Liver (tissue), 9 donors: ENCODE measurements around the gene CEPT1. TPM values are rescaled to one million over a fixed set of nuclear protein-coding genes. Genes with fewer than 3 reads are reported as not detected.

ENCODE experiments used
- DNase-seq: peaks from one replicate; pipeline ENCODE4 v3.0.0-alpha.2; 2017; ENCODE audit warnings: low spot score
- H3K27ac ChIP-seq, 2 donors: one replicate each; pipeline ENCODE4 v1.7.0; 2013; ENCODE audit warnings: inconsistent platforms in 2 of 2, low read length in 2 of 2, control low read depth in 1 of 2, low read depth in 1 of 2, mild to moderate bottlenecking in 1 of 2
- H3K27me3 ChIP-seq, 4 donors: one replicate each; pipeline versions ENCODE4 v1.6.1 to v1.7.0; 2013; ENCODE audit warnings: low read length in 3 of 4, inconsistent platforms in 1 of 4, mild to moderate bottlenecking in 1 of 4, moderate library complexity in 1 of 4; ENCODE audit not compliant: control insufficient read depth in 4 of 4, insufficient read depth in 4 of 4
- H3K36me3 ChIP-seq, 4 donors: one replicate each; pipeline versions ENCODE4 v1.6.1 to v1.7.0; 2013; ENCODE audit warnings: low read length in 3 of 4, mild to moderate bottlenecking in 3 of 4, low read depth in 1 of 4, moderate library complexity in 1 of 4; ENCODE audit not compliant: control insufficient read depth in 4 of 4, insufficient read depth in 3 of 4
- H3K4me1 ChIP-seq, 4 donors: one replicate each; pipeline versions ENCODE4 v1.6.1 to v1.7.0; 2013; ENCODE audit warnings: low read length in 3 of 4, mild to moderate bottlenecking in 3 of 4, moderate library complexity in 1 of 4; ENCODE audit not compliant: control insufficient read depth in 4 of 4, insufficient read depth in 4 of 4
- H3K4me3 ChIP-seq, 3 donors: one replicate each; pipeline versions ENCODE4 v1.6.1 to v1.7.0; 2013; ENCODE audit warnings: low read length in 3 of 3, control low read depth in 1 of 3, low read depth in 1 of 3, mild to moderate bottlenecking in 1 of 3
- H3K9ac ChIP-seq, 2 donors: one replicate each; pipeline ENCODE4 v1.7.0; 2013; ENCODE audit warnings: low read length in 2 of 2, mild to moderate bottlenecking in 2 of 2, moderate library complexity in 2 of 2, control low read depth in 1 of 2, low read depth in 1 of 2
- H3K9me3 ChIP-seq, 4 donors: one replicate each; pipeline versions ENCODE4 v1.6.1 to v1.7.0; 2013; ENCODE audit warnings: low read length in 3 of 4; ENCODE audit not compliant: control insufficient read depth in 4 of 4
- CTCF ChIP-seq: fragments of 150-350 bp; IDR thresholded peaks from 2 replicates; pipeline ENCODE4 v1.5.1; 2017; ENCODE audit warnings: improper control_type of control experiment, low read depth, low read length; ENCODE audit not compliant: missing input control
- EGR1 ChIP-seq, 2 donors: IDR thresholded peaks; 2 replicates each; pipeline ENCODE4 v1.6.1; 2016 to 2018; ENCODE audit warnings: antibody characterized with exemption in 2 of 2, low read depth in 2 of 2
- FOXA1 ChIP-seq: IDR thresholded peaks from 2 replicates; pipeline ENCODE4 v1.6.1; 2016; ENCODE audit warnings: antibody characterized with exemption
- FOXA2 ChIP-seq: IDR thresholded peaks from 2 replicates; pipeline ENCODE4 v1.6.1; 2016; ENCODE audit warnings: antibody characterized with exemption
- GABPA ChIP-seq, 2 donors: IDR thresholded peaks in 1 of 2; conservative IDR thresholded peaks in 1 of 2; 2 replicates each; pipeline ENCODE4 v1.6.1; 2016; ENCODE audit warnings: antibody characterized with exemption in 2 of 2, mild to moderate bottlenecking in 1 of 2, moderate library complexity in 1 of 2
- HNF4A ChIP-seq, 2 donors: conservative IDR thresholded peaks; 2 replicates each; pipeline ENCODE4 v1.6.1; 2016; ENCODE audit warnings: antibody characterized with exemption in 2 of 2, mild to moderate bottlenecking in 2 of 2
- HNF4G ChIP-seq: IDR thresholded peaks from 2 replicates; pipeline ENCODE4 v1.6.1; 2016; ENCODE audit warnings: antibody characterized with exemption
- JUND ChIP-seq, 2 donors: IDR thresholded peaks; 2 replicates each; pipeline ENCODE4 v1.6.1; 2016; ENCODE audit warnings: antibody characterized with exemption in 2 of 2
- NR2F2 ChIP-seq: IDR thresholded peaks from 2 replicates; pipeline ENCODE4 v1.6.1; 2016; ENCODE audit warnings: antibody characterized with exemption
- RAD21 ChIP-seq, 2 donors: IDR thresholded peaks; 2 replicates each; pipeline ENCODE4 v1.6.1; 2016; ENCODE audit warnings: antibody characterized with exemption in 2 of 2, mild to moderate bottlenecking in 2 of 2
- RXRA ChIP-seq, 2 donors: IDR thresholded peaks; 2 replicates each; pipeline ENCODE4 v1.6.1; 2017 to 2018; ENCODE audit warnings: antibody characterized with exemption in 2 of 2, mild to moderate bottlenecking in 1 of 2
- SP1 ChIP-seq: IDR thresholded peaks from 2 replicates; pipeline ENCODE4 v1.6.1; 2018; ENCODE audit warnings: antibody characterized with exemption, mild to moderate bottlenecking
- TAF1 ChIP-seq: conservative IDR thresholded peaks from 2 replicates; pipeline ENCODE4 v1.6.1; 2016; ENCODE audit warnings: antibody characterized with exemption, mild to moderate bottlenecking
- YY1 ChIP-seq: IDR thresholded peaks from 2 replicates; pipeline ENCODE4 v1.6.1; 2016; ENCODE audit warnings: antibody characterized with exemption, mild to moderate bottlenecking
- WGBS: extraction: QIAGEN DNeasy Blood & Tissue Kit; methylation state at CpG from one replicate; pipeline ENCODE4 v1.1.7; 2013; 5-methylcytosine and 5-hydroxymethylcytosine counted together
- polyA plus RNA-seq, 2 donors: library from polyadenylated mRNA; stranded (reverse) in 1 of 2; unstranded in 1 of 2; fragments of 200-250 nt in 1 of 2; fragments of >200 nt in 1 of 2; fragmentation: Nextera tagmentation in 1 of 2; extraction: Ambion mirVana in 1 of 2; gene quantifications; one replicate each; pipeline versions ENCODE4 v1.2.1 to v1.2.3, GENCODE V29; 2013 to 2015
- total RNA-seq, 2 donors: library from RNA; depleted of rRNA; stranded (reverse); fragments of >200 nt; gene quantifications; one replicate each; pipeline ENCODE4 v1.2.3, GENCODE V29; 2014
- TF ChIP-seq, protein P1 (sequence below): IDR thresholded peaks from 2 replicates; pipeline ENCODE4 v1.6.1; 2016; ENCODE audit warnings: antibody characterized with exemption
- TF ChIP-seq, protein P2 (sequence below): IDR thresholded peaks from 2 replicates; pipeline ENCODE4 v1.6.1; 2016; ENCODE audit warnings: antibody characterized with exemption
- TF ChIP-seq, protein P3 (sequence below): IDR thresholded peaks from 2 replicates; pipeline ENCODE4 v1.6.1; 2016; ENCODE audit warnings: antibody characterized with exemption, mild to moderate bottlenecking
- TF ChIP-seq, protein P4 (sequence below): IDR thresholded peaks from 2 replicates; pipeline ENCODE4 v1.6.1; 2016; ENCODE audit warnings: antibody characterized with exemption
- donor health status: healthy.
- donor health status: healthy.
- donor health status: healthy.
- donor health status: healthy.
- donor health status: healthy.

CEPT1 gene
- total and polyA plus RNA-seq, 4 donors = 10.0 to 37.3 (median 27.7) TPM

DNA sequence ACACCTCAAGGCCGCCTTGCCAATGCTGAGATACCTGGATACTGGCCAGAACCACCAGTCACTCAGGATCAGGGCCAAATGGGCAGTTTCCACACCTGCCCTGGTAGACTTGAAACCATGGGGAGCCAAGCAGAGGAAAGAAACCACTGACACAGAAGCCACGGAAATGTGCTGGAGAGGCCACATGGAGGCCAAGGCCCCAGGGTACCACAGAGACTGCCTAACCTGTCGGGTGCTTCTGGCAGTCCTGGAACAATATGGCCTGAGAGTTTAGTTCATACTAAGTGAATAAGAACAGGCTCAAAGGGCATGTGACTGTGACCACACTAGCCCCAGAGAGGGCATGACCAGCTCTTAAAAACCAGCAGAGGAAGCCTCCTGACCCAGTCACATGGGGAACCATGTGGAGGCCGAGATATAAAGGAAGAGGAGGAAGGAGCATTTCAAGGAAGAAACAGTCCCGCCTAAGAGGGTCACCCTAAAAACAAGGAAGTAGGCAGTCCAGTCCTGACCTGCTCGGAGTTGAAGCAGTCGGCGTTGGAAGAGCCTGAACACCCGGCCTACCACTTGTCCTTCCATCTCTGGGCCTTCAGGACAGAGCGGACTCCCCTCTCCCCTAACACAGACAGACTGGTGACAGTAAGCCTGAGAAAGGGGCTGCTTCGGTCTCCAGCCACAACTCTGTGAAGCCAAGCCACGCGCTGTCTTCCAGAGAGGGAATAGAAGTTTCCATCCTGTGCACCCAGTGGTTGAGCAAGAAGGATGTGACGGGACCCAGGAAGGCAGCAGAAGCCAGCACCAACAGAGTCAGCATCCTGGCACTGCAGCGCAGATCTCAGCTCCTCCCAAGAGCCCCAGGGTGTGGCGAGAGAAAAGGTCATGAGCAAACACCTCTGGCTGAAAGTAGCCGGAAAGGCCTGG lies 60.1 kb downstream of the CEPT1 start, which contains the start of gene DENND2D:
TSS of gene DENND2D (minus strand) at position 766 of the 921 bp plus-strand sequence. CDS start at position 579, 187 bp downstream.
- Histone ChIP-seq H3K9me3 (no peaks in the 10 kb centered on the region), H3K4me3 (peak within 1 kb of the TSS in 2 of 3 donors; percentile 19 to 31), H3K36me3 (peaks cover 0 to 17% (median 1%) of the 10 kb centered on the region in 4 donors), H3K27ac (peak within 1 kb of the TSS; percentile 55 to 80), H3K27me3 (no peaks in the 10 kb centered on the region), H3K4me1 (peaks cover 10 to 75% (median 58%) of the 10 kb centered on the region in 4 donors), H3K9ac (peak within 1 kb of the TSS in 1 of 2 donors; percentile 41)
- 66% methylated on average over 17 of the region's 17 CpGs for WGBS
- TF ChIP-seq HNF4A (conservative IDR thresholded peaks at IDR 0.05) (peak; percentile 38 to 57), TAF1 (no peak), SP1 (peak; percentile 67), RXRA (IDR thresholded peaks at IDR 0.05) (peak in 1 of 2 donors; percentile 46)
- TF ChIP-seq, protein P1, sequence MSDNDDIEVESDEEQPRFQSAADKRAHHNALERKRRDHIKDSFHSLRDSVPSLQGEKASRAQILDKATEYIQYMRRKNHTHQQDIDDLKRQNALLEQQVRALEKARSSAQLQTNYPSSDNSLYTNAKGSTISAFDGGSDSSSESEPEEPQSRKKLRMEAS = peak; percentile 45
- DNase-seq = no peak

DNA sequence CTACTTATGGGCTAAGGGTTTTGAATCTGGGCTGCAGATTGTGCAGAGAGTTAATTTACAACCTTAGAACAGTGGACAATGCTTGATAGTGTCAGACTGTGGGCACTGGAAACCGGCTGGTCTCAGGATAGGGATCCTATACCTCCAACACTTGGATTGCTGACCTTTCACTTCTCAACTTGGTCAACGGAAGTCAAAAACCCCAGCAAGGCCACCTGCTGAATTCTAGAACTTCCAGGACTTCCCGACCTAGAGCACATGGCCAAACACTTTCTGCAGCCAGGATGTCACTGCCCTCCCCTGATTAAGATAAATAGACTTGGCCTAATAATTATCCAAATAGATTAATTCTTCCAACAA lies 60.8 kb downstream of the CEPT1 start:
- H3K27me3 ChIP-seq = no peaks in the 10 kb centered on the region
- peak overlapping the region; percentile 55 to 80 for H3K27ac ChIP-seq
- peak overlapping the region in 1 of 3 donors; percentile 2 for H3K4me3 ChIP-seq
- DNase-seq = no peak
- no peaks in the 10 kb centered on the region for H3K9me3 ChIP-seq
- no peak overlapping the region for H3K9ac ChIP-seq
- H3K4me1 ChIP-seq = peaks cover 10 to 69% (median 52%) of the 10 kb centered on the region in 4 donors
- TF ChIP-seq FOXA1 = no peak
- no peak for TF ChIP-seq SP1
- no peak for TF ChIP-seq RXRA (IDR thresholded peaks at IDR 0.05)
- TF ChIP-seq, protein P2, sequence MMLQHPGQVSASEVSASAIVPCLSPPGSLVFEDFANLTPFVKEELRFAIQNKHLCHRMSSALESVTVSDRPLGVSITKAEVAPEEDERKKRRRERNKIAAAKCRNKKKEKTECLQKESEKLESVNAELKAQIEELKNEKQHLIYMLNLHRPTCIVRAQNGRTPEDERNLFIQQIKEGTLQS = no peak
- TF ChIP-seq JUND (IDR thresholded peaks at IDR 0.05) = no peak
- TF ChIP-seq EGR1 (IDR thresholded peaks at IDR 0.05; ENCODE audit: low read depth in 2 of 2) = no peak
- no peak for TF ChIP-seq TAF1
- TF ChIP-seq, protein P3, sequence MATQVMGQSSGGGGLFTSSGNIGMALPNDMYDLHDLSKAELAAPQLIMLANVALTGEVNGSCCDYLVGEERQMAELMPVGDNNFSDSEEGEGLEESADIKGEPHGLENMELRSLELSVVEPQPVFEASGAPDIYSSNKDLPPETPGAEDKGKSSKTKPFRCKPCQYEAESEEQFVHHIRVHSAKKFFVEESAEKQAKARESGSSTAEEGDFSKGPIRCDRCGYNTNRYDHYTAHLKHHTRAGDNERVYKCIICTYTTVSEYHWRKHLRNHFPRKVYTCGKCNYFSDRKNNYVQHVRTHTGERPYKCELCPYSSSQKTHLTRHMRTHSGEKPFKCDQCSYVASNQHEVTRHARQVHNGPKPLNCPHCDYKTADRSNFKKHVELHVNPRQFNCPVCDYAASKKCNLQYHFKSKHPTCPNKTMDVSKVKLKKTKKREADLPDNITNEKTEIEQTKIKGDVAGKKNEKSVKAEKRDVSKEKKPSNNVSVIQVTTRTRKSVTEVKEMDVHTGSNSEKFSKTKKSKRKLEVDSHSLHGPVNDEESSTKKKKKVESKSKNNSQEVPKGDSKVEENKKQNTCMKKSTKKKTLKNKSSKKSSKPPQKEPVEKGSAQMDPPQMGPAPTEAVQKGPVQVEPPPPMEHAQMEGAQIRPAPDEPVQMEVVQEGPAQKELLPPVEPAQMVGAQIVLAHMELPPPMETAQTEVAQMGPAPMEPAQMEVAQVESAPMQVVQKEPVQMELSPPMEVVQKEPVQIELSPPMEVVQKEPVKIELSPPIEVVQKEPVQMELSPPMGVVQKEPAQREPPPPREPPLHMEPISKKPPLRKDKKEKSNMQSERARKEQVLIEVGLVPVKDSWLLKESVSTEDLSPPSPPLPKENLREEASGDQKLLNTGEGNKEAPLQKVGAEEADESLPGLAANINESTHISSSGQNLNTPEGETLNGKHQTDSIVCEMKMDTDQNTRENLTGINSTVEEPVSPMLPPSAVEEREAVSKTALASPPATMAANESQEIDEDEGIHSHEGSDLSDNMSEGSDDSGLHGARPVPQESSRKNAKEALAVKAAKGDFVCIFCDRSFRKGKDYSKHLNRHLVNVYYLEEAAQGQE = no peak
- TF ChIP-seq, protein P1 = no peak
- TF ChIP-seq NR2F2 = no peak
- TF ChIP-seq FOXA2 = no peak
- no peak for TF ChIP-seq HNF4G
- TF ChIP-seq, protein P4, sequence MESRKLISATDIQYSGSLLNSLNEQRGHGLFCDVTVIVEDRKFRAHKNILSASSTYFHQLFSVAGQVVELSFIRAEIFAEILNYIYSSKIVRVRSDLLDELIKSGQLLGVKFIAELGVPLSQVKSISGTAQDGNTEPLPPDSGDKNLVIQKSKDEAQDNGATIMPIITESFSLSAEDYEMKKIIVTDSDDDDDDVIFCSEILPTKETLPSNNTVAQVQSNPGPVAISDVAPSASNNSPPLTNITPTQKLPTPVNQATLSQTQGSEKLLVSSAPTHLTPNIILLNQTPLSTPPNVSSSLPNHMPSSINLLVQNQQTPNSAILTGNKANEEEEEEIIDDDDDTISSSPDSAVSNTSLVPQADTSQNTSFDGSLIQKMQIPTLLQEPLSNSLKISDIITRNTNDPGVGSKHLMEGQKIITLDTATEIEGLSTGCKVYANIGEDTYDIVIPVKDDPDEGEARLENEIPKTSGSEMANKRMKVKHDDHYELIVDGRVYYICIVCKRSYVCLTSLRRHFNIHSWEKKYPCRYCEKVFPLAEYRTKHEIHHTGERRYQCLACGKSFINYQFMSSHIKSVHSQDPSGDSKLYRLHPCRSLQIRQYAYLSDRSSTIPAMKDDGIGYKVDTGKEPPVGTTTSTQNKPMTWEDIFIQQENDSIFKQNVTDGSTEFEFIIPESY = no peak
- no peak for TF ChIP-seq RAD21 (IDR thresholded peaks at IDR 0.05)
- TF ChIP-seq CTCF = no peak
- no peak for TF ChIP-seq GABPA (IDR thresholded peaks at IDR 0.05 in 1 of 2, conservative IDR thresholded peaks at IDR 0.05 in 1 of 2)
- TF ChIP-seq HNF4A (conservative IDR thresholded peaks at IDR 0.05) = no peak
- no peak for TF ChIP-seq YY1
- WGBS = 40% methylated on average over 3 of the region's 3 CpGs
- peaks cover 0 to 17% (median 1%) of the 10 kb centered on the region in 4 donors for H3K36me3 ChIP-seq
